ENCODE results near the gene KASH5. TPM values are rescaled to one million over a fixed set of nuclear protein-coding genes. Genes with fewer than 3 reads are reported as not detected.

Gene KASH5
- total and polyA plus RNA-seq, 4 donors, result not detected

- H3K27me3 ChIP-seq (ENCODE audit: control insufficient read depth in 4 of 4, insufficient read depth in 4 of 4, low read length in 3 of 4), result peaks cover 0 to 9% (median 0%) of the 10 kb centered on the region in 4 donors
- WGBS, result 52% methylated on average over 7 of the region's 7 CpGs
Measured at GRCh38 chr19:49417088-49417487, 29.0 kb downstream of the KASH5 start.

GRCh38 chr19:49418511-49418910, 30.5 kb downstream of the KASH5 start:
- no peak for DNase-seq (ENCODE audit: low spot score)
- WGBS, result 75% methylated on average over 5 of the region's 5 CpGs
- H3K4me3 ChIP-seq (ENCODE audit: low read depth in 1 of 3, low read length in 3 of 3), result no peak overlapping the region
- peaks cover 5 to 11% (median 7%) of the 10 kb centered on the region in 4 donors for H3K4me1 ChIP-seq (ENCODE audit: control insufficient read depth in 4 of 4, insufficient read depth in 4 of 4, low read length in 3 of 4)
- H3K9ac ChIP-seq (ENCODE audit: low read depth in 1 of 2, low read length in 2 of 2), result no peak overlapping the region
- H3K36me3 ChIP-seq (ENCODE audit: control insufficient read depth in 4 of 4, insufficient read depth in 3 of 4, low read depth in 1 of 4, low read length in 3 of 4), result no peaks in the 10 kb centered on the region
- no peak overlapping the region for H3K27ac ChIP-seq (ENCODE audit: low read depth in 1 of 2, low read length in 2 of 2)
- H3K27me3 ChIP-seq (ENCODE audit: control insufficient read depth in 4 of 4, insufficient read depth in 4 of 4, low read length in 3 of 4), result peaks cover under 1 to 16% (median 6%) of the 10 kb centered on the region in 4 donors
- no peaks in the 10 kb centered on the region for H3K9me3 ChIP-seq (ENCODE audit: control insufficient read depth in 4 of 4, low read length in 3 of 4)
- no peak for TF ChIP-seq RAD21 (IDR thresholded peaks at IDR 0.05)
- TF ChIP-seq YY1 (IDR thresholded peaks at IDR 0.05), result no peak
- no peak for TF ChIP-seq HNF4A (conservative IDR thresholded peaks at IDR 0.05)
- no peak for TF ChIP-seq TAF1 (conservative IDR thresholded peaks at IDR 0.05)
- TF ChIP-seq ZBTB33 (IDR thresholded peaks at IDR 0.05), result no peak

More at GRCh38 chr19:49417088-49417487, 29.0 kb downstream of the KASH5 start:
- Histone ChIP-seq H3K9ac (ENCODE audit: low read depth in 1 of 2, low read length in 2 of 2) (no peak overlapping the region), H3K4me1 (ENCODE audit: control insufficient read depth in 4 of 4, insufficient read depth in 4 of 4, low read length in 3 of 4) (peaks cover 0 to 3% (median 1%) of the 10 kb centered on the region in 4 donors), H3K27ac (ENCODE audit: low read depth in 1 of 2, low read length in 2 of 2) (no peak overlapping the region), H3K9me3 (ENCODE audit: control insufficient read depth in 4 of 4, low read length in 3 of 4) (no peaks in the 10 kb centered on the region), H3K4me3 (ENCODE audit: low read depth in 1 of 3, low read length in 3 of 3) (no peak overlapping the region), H3K36me3 (ENCODE audit: control insufficient read depth in 4 of 4, insufficient read depth in 3 of 4, low read depth in 1 of 4, low read length in 3 of 4) (no peaks in the 10 kb centered on the region)
- no peak for TF ChIP-seq CTCF (IDR thresholded peaks at IDR 0.05; ENCODE audit: low read depth, low read length, missing input control)
- TF ChIP-seq REST (IDR thresholded peaks at IDR 0.05), result no peak
- no peak for TF ChIP-seq EGR1 (IDR thresholded peaks at IDR 0.05; ENCODE audit: low read depth in 2 of 2)
- no peak for TF ChIP-seq GABPA (IDR thresholded peaks at IDR 0.05 in 1 of 2, conservative IDR thresholded peaks at IDR 0.05 in 1 of 2)
- no peak for DNase-seq (ENCODE audit: low spot score)

DNA sequence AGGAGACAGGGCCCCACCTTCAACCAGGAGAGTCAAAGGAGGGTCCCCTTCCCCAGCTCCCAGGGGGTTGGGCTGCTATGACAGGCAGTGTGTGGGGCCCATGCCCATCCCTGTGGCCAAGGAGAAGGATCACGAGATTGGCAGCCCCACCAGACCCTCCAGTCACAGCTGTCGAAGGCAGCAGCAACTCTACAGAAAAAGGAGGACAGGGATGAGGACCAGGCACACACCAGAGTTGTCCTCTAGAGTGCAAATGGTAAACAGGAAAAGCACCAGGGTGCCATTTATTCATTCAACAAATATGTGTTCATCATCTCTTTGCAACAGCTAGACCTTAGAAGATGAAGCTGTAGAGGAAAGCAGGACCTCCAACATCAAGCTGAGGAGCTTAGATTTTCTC, 31.1 kb downstream of the KASH5 start:
- no peak for DNase-seq (ENCODE audit: low spot score)
- Histone ChIP-seq H3K27me3 (ENCODE audit: control insufficient read depth in 4 of 4, insufficient read depth in 4 of 4, low read length in 3 of 4) (peaks cover 6 to 21% (median 7%) of the 10 kb centered on the region in 4 donors), H3K9ac (ENCODE audit: low read depth in 1 of 2, low read length in 2 of 2) (no peak overlapping the region), H3K4me3 (ENCODE audit: low read depth in 1 of 3, low read length in 3 of 3) (no peak overlapping the region), H3K9me3 (ENCODE audit: control insufficient read depth in 4 of 4, low read length in 3 of 4) (no peaks in the 10 kb centered on the region), H3K27ac (ENCODE audit: low read depth in 1 of 2, low read length in 2 of 2) (no peak overlapping the region), H3K4me1 (ENCODE audit: control insufficient read depth in 4 of 4, insufficient read depth in 4 of 4, low read length in 3 of 4) (peaks cover 5 to 11% (median 7%) of the 10 kb centered on the region in 4 donors), H3K36me3 (ENCODE audit: control insufficient read depth in 4 of 4, insufficient read depth in 3 of 4, low read depth in 1 of 4, low read length in 3 of 4) (no peaks in the 10 kb centered on the region)
- TF ChIP-seq JUND (IDR thresholded peaks at IDR 0.05), result no peak
- no peak for TF ChIP-seq NR2F2 (IDR thresholded peaks at IDR 0.05)
- TF ChIP-seq CTCF (IDR thresholded peaks at IDR 0.05; ENCODE audit: low read depth, low read length, missing input control), result no peak
- no peak for TF ChIP-seq FOXA1 (IDR thresholded peaks at IDR 0.05)
- no peak for TF ChIP-seq RXRA (IDR thresholded peaks at IDR 0.05)
- 64% methylated on average over 2 of the region's 2 CpGs for WGBS
